ENCODE data around the gene SHC3.

The SHC3 gene

DNA sequence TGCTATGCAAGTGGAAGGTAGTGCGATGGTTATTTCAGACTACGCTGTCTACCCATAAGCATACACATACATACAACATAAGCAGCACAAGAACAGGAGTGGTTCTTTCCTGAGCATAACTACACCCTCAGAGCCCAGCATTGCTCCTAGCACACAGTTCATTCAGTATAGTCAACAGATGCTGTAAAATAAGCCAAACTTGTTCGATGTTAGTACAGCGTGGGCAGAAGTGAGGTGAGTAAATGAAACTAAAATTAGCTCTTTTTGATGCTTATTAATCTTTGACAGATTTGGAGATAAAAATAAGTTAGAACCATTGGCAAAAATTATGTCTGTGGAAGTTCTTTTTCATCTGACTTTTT, 139.5 kb downstream of the SHC3 start:
- H3K4me3 ChIP-seq (ENCODE audit: extremely low read depth, insufficient read depth, low read length, poor library complexity, severe bottlenecking) = no peak overlapping the region
- H3K9me3 ChIP-seq (ENCODE audit: control insufficient read depth, low read length) = no peaks in the 10 kb centered on the region
- 100% methylated on average over 2 of the region's 4 CpGs for WGBS, 2 experiments (ENCODE audit: insufficient coverage in 2 of 2)

DNA sequence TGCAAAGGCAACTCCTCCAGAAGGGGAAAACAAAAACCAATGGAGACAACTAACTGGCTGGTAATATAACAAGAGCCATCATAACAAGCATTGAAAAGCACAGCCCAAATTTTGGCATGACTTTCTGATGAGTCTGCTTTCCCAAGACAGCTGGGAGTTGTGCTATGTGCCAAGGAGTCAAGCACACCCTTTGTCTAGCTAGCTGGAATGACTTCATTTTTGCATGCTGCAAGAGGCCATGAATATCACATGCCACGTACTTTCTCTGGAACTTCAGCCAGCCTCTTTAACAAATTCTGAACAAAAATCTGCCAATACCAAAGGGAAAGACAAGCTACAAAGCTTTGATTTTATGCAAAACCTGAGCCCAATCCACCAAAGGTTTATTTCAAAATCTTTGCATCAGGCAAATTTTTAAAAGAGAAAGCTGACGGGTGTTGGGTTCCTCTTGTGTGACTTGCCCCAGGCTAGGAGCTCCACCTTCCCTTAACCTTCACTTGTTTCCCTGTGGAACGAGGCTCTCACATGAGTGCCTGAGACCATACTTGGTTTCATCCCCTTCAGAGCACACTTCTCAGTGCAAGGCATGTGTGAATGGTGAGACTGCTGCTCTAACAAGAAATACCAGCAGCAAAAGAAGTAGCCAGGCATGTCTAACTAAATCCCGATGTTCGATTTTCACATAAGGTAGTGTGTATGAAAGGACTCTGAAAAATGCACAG, 140.1 kb downstream of the SHC3 start:
- Histone ChIP-seq H3K27ac (ENCODE audit: low read depth, low read length, severe bottlenecking) (no peak overlapping the region), H3K4me3 (ENCODE audit: extremely low read depth, insufficient read depth, low read length, poor library complexity, severe bottlenecking) (no peak overlapping the region)

More for the DNA sequence above, 139.5 kb downstream of the SHC3 start:
- no peaks in the 10 kb centered on the region for H3K36me3 ChIP-seq (ENCODE audit: control insufficient read depth, insufficient read depth, low read length)
- no peak overlapping the region for H3K27ac ChIP-seq (ENCODE audit: low read depth, low read length, severe bottlenecking)
- H3K4me1 ChIP-seq (ENCODE audit: control insufficient read depth, insufficient read depth, low read length, poor library complexity, severe bottlenecking) = no peaks in the 10 kb centered on the region

DNA sequence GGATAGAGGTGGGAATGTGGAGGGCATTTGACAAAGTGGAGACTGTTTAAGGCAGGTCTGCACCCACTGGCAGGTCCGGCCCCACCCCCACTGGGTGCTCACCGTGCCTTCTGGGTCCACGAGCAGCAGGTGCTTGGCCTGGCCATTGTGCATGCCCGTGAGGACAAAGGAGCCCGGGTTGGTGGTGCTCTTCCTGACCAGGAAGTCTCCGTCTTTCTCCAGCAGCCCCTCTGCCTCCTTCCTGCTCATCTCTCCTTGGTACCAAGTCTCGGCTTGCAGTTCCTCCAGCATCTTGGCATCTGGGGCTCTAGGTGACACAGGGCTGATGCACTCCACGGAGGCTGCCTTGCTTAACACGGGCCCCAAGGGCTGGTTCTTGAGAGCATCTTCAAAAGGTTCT, 140.7 kb downstream of the SHC3 start:
- no peaks in the 10 kb centered on the region for H3K36me3 ChIP-seq (ENCODE audit: control insufficient read depth, insufficient read depth, low read length)
- no peak overlapping the region for H3K4me3 ChIP-seq (ENCODE audit: extremely low read depth, insufficient read depth, low read length, poor library complexity, severe bottlenecking)
- H3K9me3 ChIP-seq (ENCODE audit: control insufficient read depth, low read length) = no peaks in the 10 kb centered on the region
- no peak overlapping the region for H3K27ac ChIP-seq (ENCODE audit: low read depth, low read length, severe bottlenecking)
- WGBS, 2 experiments (ENCODE audit: insufficient coverage in 2 of 2) = 81 to 94% methylated on average over 6 to 7 of the region's 9 CpGs
- no peaks in the 10 kb centered on the region for H3K4me1 ChIP-seq (ENCODE audit: control insufficient read depth, insufficient read depth, low read length, poor library complexity, severe bottlenecking)

More for the DNA sequence above, 140.1 kb downstream of the SHC3 start:
- Histone ChIP-seq H3K4me1 (ENCODE audit: control insufficient read depth, insufficient read depth, low read length, poor library complexity, severe bottlenecking) (no peaks in the 10 kb centered on the region), H3K9me3 (ENCODE audit: control insufficient read depth, low read length) (no peaks in the 10 kb centered on the region), H3K36me3 (ENCODE audit: control insufficient read depth, insufficient read depth, low read length) (no peaks in the 10 kb centered on the region)
- 96 to 100% methylated on average over 2 to 5 of the region's 5 CpGs for WGBS, 2 experiments (ENCODE audit: insufficient coverage in 2 of 2)

DNA sequence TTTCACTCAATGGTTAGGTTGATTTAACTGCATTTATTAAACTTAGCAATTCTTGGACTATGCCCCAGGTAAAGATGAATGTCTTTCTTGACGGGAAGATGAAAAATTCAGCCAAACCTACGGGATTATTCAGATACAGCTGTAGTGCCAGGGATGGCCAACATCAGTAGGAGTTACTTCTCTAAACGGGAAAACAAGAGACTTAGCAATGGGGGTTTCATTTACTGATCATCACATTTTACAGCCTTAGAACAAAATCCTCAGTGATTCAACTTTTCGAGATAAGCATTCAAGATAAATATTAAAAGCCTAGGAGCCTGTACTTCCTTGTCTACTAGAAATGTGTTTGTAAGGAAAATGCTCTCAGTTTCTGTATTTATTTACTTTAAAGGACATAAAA, 141.3 kb downstream of the SHC3 start:
- Histone ChIP-seq H3K36me3 (ENCODE audit: control insufficient read depth, insufficient read depth, low read length) (no peaks in the 10 kb centered on the region), H3K9me3 (ENCODE audit: control insufficient read depth, low read length) (no peaks in the 10 kb centered on the region), H3K4me1 (ENCODE audit: control insufficient read depth, insufficient read depth, low read length, poor library complexity, severe bottlenecking) (no peaks in the 10 kb centered on the region), H3K27ac (ENCODE audit: low read depth, low read length, severe bottlenecking) (no peak overlapping the region), H3K4me3 (ENCODE audit: extremely low read depth, insufficient read depth, low read length, poor library complexity, severe bottlenecking) (no peak overlapping the region)
- 90 to 92% methylated on average over 2 of the region's 4 CpGs for WGBS, 2 experiments (ENCODE audit: insufficient coverage in 2 of 2)

DNA sequence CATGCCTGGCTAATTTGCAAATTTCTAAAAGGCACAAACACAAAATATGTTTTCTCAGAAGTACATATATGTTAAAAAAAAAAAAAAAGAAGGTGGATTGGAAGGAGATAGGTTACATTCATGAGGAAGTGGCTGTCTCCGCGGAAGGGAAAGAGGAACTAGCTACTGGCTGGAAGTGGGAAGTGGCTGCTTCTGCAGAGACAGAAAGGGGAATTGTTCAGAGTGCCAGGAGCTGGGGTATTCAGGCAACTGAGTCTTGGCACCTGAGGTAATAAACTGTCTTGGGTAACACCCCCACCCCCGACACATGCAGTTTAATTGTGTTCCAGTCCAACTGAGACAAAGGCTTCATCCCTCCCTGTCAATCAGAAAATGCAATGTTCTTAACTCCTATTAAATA, 141.7 kb downstream of the SHC3 start:
- 100% methylated on average over 1 of the region's 3 CpGs for WGBS, 2 experiments (ENCODE audit: insufficient coverage in 2 of 2)
- Histone ChIP-seq H3K9me3 (ENCODE audit: control insufficient read depth, low read length) (no peaks in the 10 kb centered on the region), H3K4me1 (ENCODE audit: control insufficient read depth, insufficient read depth, low read length, poor library complexity, severe bottlenecking) (no peaks in the 10 kb centered on the region), H3K36me3 (ENCODE audit: control insufficient read depth, insufficient read depth, low read length) (no peaks in the 10 kb centered on the region), H3K27ac (ENCODE audit: low read depth, low read length, severe bottlenecking) (no peak overlapping the region), H3K4me3 (ENCODE audit: extremely low read depth, insufficient read depth, low read length, poor library complexity, severe bottlenecking) (no peak overlapping the region)

DNA sequence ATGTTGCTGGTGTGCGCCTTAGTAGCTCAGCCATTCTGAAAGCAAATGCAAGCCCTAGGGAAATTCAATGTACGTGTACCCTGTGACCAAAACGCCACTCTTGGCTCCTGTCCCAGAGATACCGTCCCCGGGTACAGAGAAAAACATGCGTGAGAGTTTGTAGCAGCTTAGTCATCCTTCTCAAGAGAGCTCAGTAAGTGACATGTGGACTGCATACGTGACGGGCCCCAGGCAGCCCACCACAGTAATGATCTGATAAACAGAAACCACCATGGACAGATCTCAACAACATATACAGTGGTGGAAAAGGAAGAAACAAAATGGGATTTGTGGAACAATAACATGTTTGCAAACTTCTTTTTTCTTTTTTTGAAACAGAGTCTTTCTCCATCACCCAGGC, 142.2 kb downstream of the SHC3 start:
- Histone ChIP-seq H3K4me1 (ENCODE audit: control insufficient read depth, insufficient read depth, low read length, poor library complexity, severe bottlenecking) (no peaks in the 10 kb centered on the region), H3K27ac (ENCODE audit: low read depth, low read length, severe bottlenecking) (no peak overlapping the region), H3K9me3 (ENCODE audit: control insufficient read depth, low read length) (no peaks in the 10 kb centered on the region), H3K36me3 (ENCODE audit: control insufficient read depth, insufficient read depth, low read length) (no peaks in the 10 kb centered on the region), H3K4me3 (ENCODE audit: extremely low read depth, insufficient read depth, low read length, poor library complexity, severe bottlenecking) (no peak overlapping the region)
- WGBS, 2 experiments (ENCODE audit: insufficient coverage in 2 of 2) = 95 to 100% methylated on average over 5 to 6 of the region's 8 CpGs

DNA sequence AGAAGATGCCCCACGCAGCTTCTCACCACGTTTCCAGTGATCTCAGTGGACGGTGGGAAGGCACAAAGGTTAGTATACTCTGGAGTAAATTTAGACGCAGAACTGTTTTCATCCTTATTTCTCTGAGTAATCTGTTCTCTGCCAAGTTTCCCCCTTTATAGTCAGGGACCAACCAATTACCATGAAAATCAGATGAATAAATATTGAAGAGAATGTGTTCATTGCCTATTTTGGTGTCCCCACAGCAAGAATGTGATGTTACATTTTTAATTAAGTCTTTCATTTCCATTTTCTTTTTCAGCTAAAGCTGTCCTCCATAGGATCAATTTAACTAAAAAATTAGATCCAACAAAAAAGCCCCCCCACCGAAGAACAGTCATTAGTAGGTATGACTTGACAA, 146.0 kb downstream of the SHC3 start:
- 70 to 77% methylated on average over 3 of the region's 5 CpGs for WGBS, 2 experiments (ENCODE audit: insufficient coverage in 2 of 2)
- H3K9me3 ChIP-seq (ENCODE audit: control insufficient read depth, low read length) = no peaks in the 10 kb centered on the region
- H3K27ac ChIP-seq (ENCODE audit: low read depth, low read length, severe bottlenecking) = no peak overlapping the region
- no peaks in the 10 kb centered on the region for H3K4me1 ChIP-seq (ENCODE audit: control insufficient read depth, insufficient read depth, low read length, poor library complexity, severe bottlenecking)
- H3K36me3 ChIP-seq (ENCODE audit: control insufficient read depth, insufficient read depth, low read length) = no peaks in the 10 kb centered on the region
- no peak overlapping the region for H3K4me3 ChIP-seq (ENCODE audit: extremely low read depth, insufficient read depth, low read length, poor library complexity, severe bottlenecking)

DNA sequence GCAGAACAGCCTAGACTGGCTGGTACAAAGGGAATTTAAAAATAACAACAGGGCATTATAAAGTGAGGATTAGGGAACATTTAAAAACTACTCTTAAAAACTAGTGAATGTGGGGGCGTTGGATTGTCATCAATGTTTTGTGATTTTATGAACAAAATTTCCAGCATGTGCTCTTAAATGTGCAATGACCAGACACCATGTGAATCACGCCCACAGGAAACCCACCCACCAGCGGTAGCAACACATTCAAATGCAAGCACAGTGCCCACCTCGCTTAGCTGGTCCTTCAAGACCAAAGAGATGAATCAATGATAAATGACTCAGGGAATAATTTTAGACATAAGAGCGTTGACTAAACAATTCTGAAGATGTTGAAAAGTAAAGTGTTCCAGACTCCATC, 146.4 kb downstream of the SHC3 start:
- no peaks in the 10 kb centered on the region for H3K4me1 ChIP-seq (ENCODE audit: control insufficient read depth, insufficient read depth, low read length, poor library complexity, severe bottlenecking)
- H3K4me3 ChIP-seq (ENCODE audit: extremely low read depth, insufficient read depth, low read length, poor library complexity, severe bottlenecking) = no peak overlapping the region
- 94 to 100% methylated on average over 1 to 3 of the region's 5 CpGs for whole genome bisulfite sequencing, 2 experiments (ENCODE audit: insufficient coverage in 2 of 2)
- no peak overlapping the region for H3K27ac ChIP-seq (ENCODE audit: low read depth, low read length, severe bottlenecking)
- no peaks in the 10 kb centered on the region for H3K36me3 ChIP-seq (ENCODE audit: control insufficient read depth, insufficient read depth, low read length)
- no peaks in the 10 kb centered on the region for H3K9me3 ChIP-seq (ENCODE audit: control insufficient read depth, low read length)

DNA sequence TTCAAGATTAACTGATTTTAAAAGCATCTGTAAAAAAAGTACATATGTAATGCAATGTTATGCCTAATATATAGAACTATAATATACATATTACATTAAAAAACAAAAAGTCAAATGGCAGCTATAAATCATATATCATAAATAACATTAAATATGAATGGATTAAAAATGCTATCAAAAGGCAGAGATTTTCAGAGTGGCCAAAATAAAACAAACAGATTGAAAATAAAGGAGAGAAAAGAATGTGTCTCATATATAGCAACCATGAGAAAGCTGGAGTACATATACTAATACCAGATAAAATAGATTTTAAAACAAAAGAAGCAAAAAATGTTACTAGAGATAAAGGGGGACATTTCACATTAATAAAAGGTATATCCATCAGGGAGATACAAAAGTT, 148.8 kb downstream of the SHC3 start:
- no peaks in the 10 kb centered on the region for H3K36me3 ChIP-seq (ENCODE audit: control insufficient read depth, insufficient read depth, low read length)
- H3K4me1 ChIP-seq (ENCODE audit: control insufficient read depth, insufficient read depth, low read length, poor library complexity, severe bottlenecking) = peaks cover 3% of the 10 kb centered on the region
- H3K27ac ChIP-seq (ENCODE audit: low read depth, low read length, severe bottlenecking) = no peak overlapping the region
- H3K4me3 ChIP-seq (ENCODE audit: extremely low read depth, insufficient read depth, low read length, poor library complexity, severe bottlenecking) = no peak overlapping the region
- no peaks in the 10 kb centered on the region for H3K9me3 ChIP-seq (ENCODE audit: control insufficient read depth, low read length)

DNA sequence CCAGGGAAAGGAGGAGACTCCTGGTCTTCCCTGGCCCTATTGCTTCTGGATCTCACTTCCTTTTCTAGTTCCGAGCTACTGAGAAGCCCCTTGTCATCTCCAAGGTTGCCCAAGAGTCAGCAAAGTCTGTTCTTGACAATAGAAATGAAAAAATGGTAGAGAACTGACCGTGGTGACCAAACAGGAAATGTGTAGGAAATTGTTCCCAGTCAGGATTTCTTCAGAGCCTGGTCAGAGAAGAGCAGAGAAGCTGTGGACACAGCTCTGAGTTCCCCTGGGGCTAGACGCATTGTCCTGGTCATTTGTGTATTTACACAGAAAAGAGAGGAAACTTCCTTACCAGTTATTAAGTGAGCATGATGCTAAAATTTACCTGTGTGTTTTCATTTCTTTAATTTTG, 151.7 kb downstream of the SHC3 start:
- 80 to 95% methylated on average over 2 of the region's 3 CpGs for WGBS, 2 experiments (ENCODE audit: insufficient coverage in 2 of 2)
- H3K4me1 ChIP-seq (ENCODE audit: control insufficient read depth, insufficient read depth, low read length, poor library complexity, severe bottlenecking) = peaks cover 14% of the 10 kb centered on the region
- H3K36me3 ChIP-seq (ENCODE audit: control insufficient read depth, insufficient read depth, low read length) = no peaks in the 10 kb centered on the region

DNA sequence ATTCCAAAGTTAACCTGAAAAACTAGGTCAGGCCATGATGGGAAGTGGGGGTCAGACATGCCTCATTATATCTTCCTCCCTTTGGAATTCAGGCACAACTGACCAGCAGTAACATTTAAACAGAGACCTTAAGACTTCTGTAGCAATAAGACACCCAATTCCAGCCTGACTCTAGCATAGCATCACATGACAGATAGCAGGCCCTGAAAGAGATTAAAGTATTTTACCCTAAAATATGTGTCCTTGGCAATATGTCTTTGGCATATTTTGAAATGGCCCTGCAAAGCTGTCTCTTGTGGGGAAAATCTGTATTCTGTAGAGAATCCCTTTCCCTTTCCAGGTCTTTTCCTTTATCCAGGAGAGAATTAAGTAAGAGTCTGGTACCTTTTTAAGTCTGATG, 153.1 kb downstream of the SHC3 start:
- no peaks in the 10 kb centered on the region for H3K36me3 ChIP-seq (ENCODE audit: control insufficient read depth, insufficient read depth, low read length)
- no peaks in the 10 kb centered on the region for H3K9me3 ChIP-seq (ENCODE audit: control insufficient read depth, low read length)
- H3K4me3 ChIP-seq (ENCODE audit: extremely low read depth, insufficient read depth, low read length, poor library complexity, severe bottlenecking) = no peak overlapping the region
- peaks cover 21% of the 10 kb centered on the region for H3K4me1 ChIP-seq (ENCODE audit: control insufficient read depth, insufficient read depth, low read length, poor library complexity, severe bottlenecking)
- no peak overlapping the region for H3K27ac ChIP-seq (ENCODE audit: low read depth, low read length, severe bottlenecking)

More for the DNA sequence above, 151.7 kb downstream of the SHC3 start:
- no peaks in the 10 kb centered on the region for H3K9me3 ChIP-seq (ENCODE audit: control insufficient read depth, low read length)
- no peak overlapping the region for H3K27ac ChIP-seq (ENCODE audit: low read depth, low read length, severe bottlenecking)
- H3K4me3 ChIP-seq (ENCODE audit: extremely low read depth, insufficient read depth, low read length, poor library complexity, severe bottlenecking) = no peak overlapping the region
